Fibroblast of lung (primary cell): ENCODE measurements around the gene ACTN1.

ENCODE experiments used
- EZH2 ChIP-seq: IDR thresholded peaks from 2 replicates; pipeline ENCODE4 v1.5.1; 2012; ENCODE audit warnings: low read length, control low read depth, mild to moderate bottlenecking; ENCODE audit errors: missing control alignments
- TF ChIP-seq, protein P1 (sequence below), 2 donors: IDR thresholded peaks in 1 of 2; conservative IDR thresholded peaks in 1 of 2; 1 replicate in 1 of 2; 2 replicates in 1 of 2; pipeline ENCODE4 v1.5.1; 2011 to 2012; ENCODE audit warnings: low read length in 2 of 2, control low read depth in 1 of 2, inconsistent platforms in 1 of 2, low read depth in 1 of 2, mild to moderate bottlenecking in 1 of 2

DNA sequence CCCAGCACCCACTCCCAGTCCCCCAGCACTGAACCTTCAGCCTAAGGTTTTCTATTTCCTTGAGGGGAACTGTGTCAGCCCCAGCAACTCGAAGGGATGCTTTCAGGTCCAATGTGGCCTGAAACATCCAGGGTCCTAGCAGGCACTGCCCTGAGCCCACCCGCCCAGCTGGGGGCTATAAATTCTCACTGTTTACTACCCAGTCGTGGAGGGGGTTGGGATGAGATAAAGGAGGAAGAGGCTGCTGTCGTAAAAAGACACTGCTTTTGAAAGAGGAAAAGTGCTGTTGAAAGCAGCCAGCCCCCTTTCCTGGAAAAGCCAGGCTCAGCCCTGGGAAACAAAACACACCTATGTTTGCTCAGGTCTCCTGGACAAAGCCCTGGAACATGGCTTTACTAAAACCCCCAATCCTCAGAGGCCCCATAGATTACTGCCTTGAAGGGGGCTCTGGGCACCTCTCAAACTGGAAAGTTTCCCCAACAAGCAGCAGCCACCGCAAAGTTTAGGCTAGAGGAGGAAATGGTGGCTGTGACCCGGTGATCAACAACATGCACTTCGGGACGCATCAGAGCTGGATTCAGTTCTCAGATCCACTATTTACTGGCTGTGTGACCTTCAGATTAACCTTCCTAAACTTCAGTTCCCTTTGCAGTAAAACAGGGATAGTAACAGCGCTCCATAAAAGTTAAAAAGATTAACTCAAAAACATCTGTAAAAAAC, 51.0 kb downstream of the ACTN1 start:
- TF ChIP-seq EZH2 = no peak
- TF ChIP-seq, protein P1, sequence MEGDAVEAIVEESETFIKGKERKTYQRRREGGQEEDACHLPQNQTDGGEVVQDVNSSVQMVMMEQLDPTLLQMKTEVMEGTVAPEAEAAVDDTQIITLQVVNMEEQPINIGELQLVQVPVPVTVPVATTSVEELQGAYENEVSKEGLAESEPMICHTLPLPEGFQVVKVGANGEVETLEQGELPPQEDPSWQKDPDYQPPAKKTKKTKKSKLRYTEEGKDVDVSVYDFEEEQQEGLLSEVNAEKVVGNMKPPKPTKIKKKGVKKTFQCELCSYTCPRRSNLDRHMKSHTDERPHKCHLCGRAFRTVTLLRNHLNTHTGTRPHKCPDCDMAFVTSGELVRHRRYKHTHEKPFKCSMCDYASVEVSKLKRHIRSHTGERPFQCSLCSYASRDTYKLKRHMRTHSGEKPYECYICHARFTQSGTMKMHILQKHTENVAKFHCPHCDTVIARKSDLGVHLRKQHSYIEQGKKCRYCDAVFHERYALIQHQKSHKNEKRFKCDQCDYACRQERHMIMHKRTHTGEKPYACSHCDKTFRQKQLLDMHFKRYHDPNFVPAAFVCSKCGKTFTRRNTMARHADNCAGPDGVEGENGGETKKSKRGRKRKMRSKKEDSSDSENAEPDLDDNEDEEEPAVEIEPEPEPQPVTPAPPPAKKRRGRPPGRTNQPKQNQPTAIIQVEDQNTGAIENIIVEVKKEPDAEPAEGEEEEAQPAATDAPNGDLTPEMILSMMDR (conservative IDR thresholded peaks at IDR 0.05 in 1 of 2, IDR thresholded peaks at IDR 0.05 in 1 of 2; ENCODE audit: low read depth in 1 of 2, low read length in 2 of 2) = no peak
